Body of pancreas (tissue), 4 donors: Measurements from ENCODE around the gene DTNBP1. TPM values are rescaled to one million over a fixed set of nuclear protein-coding genes. Genes with fewer than 3 reads are reported as not detected.

Source experiments
- ATAC-seq: fragments of 150-250 bp; one replicate; pipeline ENCODE4 v1.9.1; 2016
- DNase-seq, 4 donors: peaks; one replicate each; pipeline ENCODE4 v3.0.0-alpha.2; 2019
- H3K27ac ChIP-seq, 4 donors: fragments of 200-600 bp; sonication (generic); 1 replicate in 3 of 4; 2 replicates in 1 of 4; pipeline versions ENCODE4 v1.5.1 to v1.6.1; 2016 to 2019; ENCODE audit warnings: mild to moderate bottlenecking in 1 of 4, mixed read lengths in 1 of 4, moderate library complexity in 1 of 4
- H3K27me3 ChIP-seq, 2 donors: fragments of 200-600 bp; sonication (generic); one replicate each; pipeline ENCODE4 v1.6.0; 2016; ENCODE audit warnings: mild to moderate bottlenecking in 1 of 2
- H3K36me3 ChIP-seq, 2 donors: fragments of 200-600 bp; sonication (generic); replicated peaks in 1 of 2; 2 replicates each; pipeline ENCODE4 v1.5.1; 2016; ENCODE audit warnings: low read depth in 2 of 2; ENCODE audit not compliant: insufficient read depth in 1 of 2
- H3K4me1 ChIP-seq: fragments of 200-600 bp; sonication (generic); one replicate; pipeline ENCODE4 v1.6.0; 2016
- H3K4me3 ChIP-seq, 2 donors: fragments of 200-600 bp; sonication (generic); 1 replicate in 1 of 2; 2 replicates in 1 of 2; pipeline ENCODE4 v1.5.1; 2016 to 2019
- H3K9me3 ChIP-seq, 3 donors: fragments of 200-600 bp; sonication (generic); 1 replicate in 2 of 3; 2 replicates in 1 of 3; pipeline ENCODE4 v1.5.1; 2016
- CTCF ChIP-seq, 7 experiments: fragments of 450-650 bp in 4 of 7; fragments of 200-600 bp in 3 of 7; sonication (generic) in 3 of 7; IDR thresholded peaks; one replicate each; pipeline ENCODE4 v1.5.1; 2016 to 2019; ENCODE audit warnings: antibody characterized with exemption in 7 of 7
- POLR2A ChIP-seq, 3 donors: fragments of 450-650 bp; IDR thresholded peaks; one replicate each; pipeline ENCODE4 v1.6.1; 2016; ENCODE audit warnings: antibody characterized with exemption in 3 of 3, mild to moderate bottlenecking in 2 of 3
- WGBS, 2 donors: methylation state at CpG; one replicate each; pipeline ENCODE4 v1.1.5; 2017; 5-methylcytosine and 5-hydroxymethylcytosine counted together
- intact Hi-C: fragments of 100-400 bp; cut with DNase I; formaldehyde crosslinking; loops from one replicate; pipeline ENCODE4 v1.15.1; 2023
- total RNA-seq, 2 donors: library from RNA; depleted of rRNA; stranded (reverse); fragments of >200 nt; gene quantifications; one replicate each; pipeline ENCODE4 v1.1.0, GENCODE V29; 2016

DTNBP1 gene
- total RNA-seq, 2 donors from 2014 or later: 3.3 to 5.2 TPM

- Histone ChIP-seq H3K36me3 (no peaks in the 10 kb centered on the region), H3K27me3 (no peaks in the 10 kb centered on the region), H3K27ac (no peak overlapping the region), H3K4me3 (no peak overlapping the region), H3K4me1 (no peaks in the 10 kb centered on the region), H3K9me3 (no peaks in the 10 kb centered on the region)
- ATAC-seq (no peak), DNase-seq (no peak)
- TF ChIP-seq POLR2A (IDR thresholded peaks at IDR 0.05) (no peak), CTCF (IDR thresholded peaks at IDR 0.05) (no peak)
- intact Hi-C loops: no loop called here
- WGBS, 2 donors: 47 to 94% methylated on average over 2 of the region's 2 CpGs
These were observed 55.2 kb downstream of the DTNBP1 start for GRCh38 chr6:15607603-15608002.

DNA sequence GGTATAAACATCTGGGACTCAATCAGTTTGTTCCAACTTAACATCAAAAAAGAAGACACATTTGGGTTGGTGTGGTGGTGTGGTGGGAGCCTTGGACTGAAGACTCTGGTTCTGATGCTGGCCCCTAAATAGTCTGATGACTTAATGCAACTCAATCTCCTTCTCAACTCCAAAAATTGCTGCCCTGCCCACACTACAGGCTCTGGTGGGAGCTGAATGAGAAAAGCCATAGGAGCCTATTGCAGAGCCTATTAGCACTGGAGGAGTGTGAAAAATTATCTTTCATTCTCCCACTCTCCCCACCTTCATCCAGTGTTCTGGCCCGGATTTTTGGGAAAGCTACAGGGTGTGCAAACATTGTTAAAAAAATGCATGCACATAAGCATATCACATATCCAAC lies 56.5 kb downstream of the DTNBP1 start:
- ATAC-seq (no peak), DNase-seq (no peak)
- intact Hi-C loops: no loop called here
- Histone ChIP-seq H3K27me3 (no peaks in the 10 kb centered on the region), H3K4me1 (no peaks in the 10 kb centered on the region), H3K9me3 (no peaks in the 10 kb centered on the region), H3K36me3 (no peaks in the 10 kb centered on the region), H3K4me3 (no peak overlapping the region), H3K27ac (no peak overlapping the region)
- no peak for TF ChIP-seq CTCF (IDR thresholded peaks at IDR 0.05)
- TF ChIP-seq POLR2A (IDR thresholded peaks at IDR 0.05): no peak
- 34 to 67% methylated on average over 1 of the region's 1 CpG for WGBS, 2 donors

DNA sequence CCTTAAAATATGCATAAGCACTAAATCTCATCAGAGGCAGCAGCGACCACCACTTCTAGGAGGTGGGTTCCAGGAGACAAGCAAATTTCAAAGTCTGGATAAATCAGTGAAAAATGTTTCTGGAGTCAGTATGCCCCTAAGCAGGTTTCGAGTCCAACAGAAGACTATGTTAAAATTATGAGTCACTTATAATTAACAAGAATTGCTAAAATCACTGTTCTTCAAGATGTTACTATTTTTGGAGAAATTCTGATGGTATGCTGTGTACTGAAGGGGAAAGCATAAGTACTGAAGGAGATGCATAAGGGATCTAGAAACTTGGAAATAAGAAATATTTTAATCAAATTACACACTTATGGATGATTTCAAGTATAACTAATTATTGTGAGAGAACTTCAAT lies 58.0 kb downstream of the DTNBP1 start:
- no peaks in the 10 kb centered on the region for H3K36me3 ChIP-seq
- H3K4me3 ChIP-seq: no peak overlapping the region
- H3K27ac ChIP-seq: no peak overlapping the region
- no peaks in the 10 kb centered on the region for H3K27me3 ChIP-seq
- no peaks in the 10 kb centered on the region for H3K4me1 ChIP-seq
- no peak for TF ChIP-seq CTCF (IDR thresholded peaks at IDR 0.05)
- TF ChIP-seq POLR2A (IDR thresholded peaks at IDR 0.05): no peak
- intact Hi-C loops: no loop called here
- ATAC-seq (no peak), DNase-seq (no peak)
- no peaks in the 10 kb centered on the region for H3K9me3 ChIP-seq
- WGBS, 2 donors: 92 to 98% methylated on average over 2 of the region's 2 CpGs

DNA sequence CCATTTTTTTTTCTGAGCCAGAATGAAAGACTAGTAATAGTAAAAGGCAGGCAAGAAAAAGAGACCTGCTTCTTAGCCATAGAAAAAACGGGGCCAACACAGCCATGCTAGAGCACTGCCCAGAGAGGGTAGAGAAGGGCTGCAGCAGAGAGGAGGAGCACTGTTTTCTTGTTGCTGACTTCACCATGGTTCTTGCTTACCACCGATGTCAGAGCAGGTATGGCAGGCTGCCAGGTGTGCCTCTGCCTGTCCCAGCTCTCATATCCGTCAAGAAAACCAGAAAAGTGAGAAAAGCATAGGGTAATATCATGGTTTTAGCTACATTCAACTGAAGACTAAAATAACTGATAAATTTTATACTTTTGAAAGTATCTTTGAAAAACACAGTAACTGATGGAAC lies 60.7 kb downstream of the DTNBP1 start:
- Histone ChIP-seq H3K27ac (no peak overlapping the region), H3K4me1 (no peaks in the 10 kb centered on the region), H3K4me3 (no peak overlapping the region), H3K36me3 (no peaks in the 10 kb centered on the region), H3K9me3 (no peaks in the 10 kb centered on the region), H3K27me3 (no peaks in the 10 kb centered on the region)
- no peak for ATAC-seq
- no peak for TF ChIP-seq CTCF (IDR thresholded peaks at IDR 0.05)
- TF ChIP-seq POLR2A (IDR thresholded peaks at IDR 0.05): no peak
- intact Hi-C loops: no loop called here
- DNase-seq: peak in 2 of 4 donors; percentile 23 to 36
- WGBS, 2 donors: 53 to 61% methylated on average over 3 of the region's 3 CpGs

GRCh38 chr6:15598273-15598798 lies 64.5 kb downstream of the DTNBP1 start:
- H3K4me1 ChIP-seq: no peaks in the 10 kb centered on the region
- H3K36me3 ChIP-seq: no peaks in the 10 kb centered on the region
- ATAC-seq (no peak), DNase-seq (no peak)
- H3K27ac ChIP-seq: no peak overlapping the region
- intact Hi-C loops: no loop called here
- no peaks in the 10 kb centered on the region for H3K27me3 ChIP-seq
- WGBS, 2 donors: 91 to 100% methylated on average over 1 of the region's 1 CpG
- H3K9me3 ChIP-seq: no peaks in the 10 kb centered on the region
- TF ChIP-seq CTCF (IDR thresholded peaks at IDR 0.05) (no peak), POLR2A (IDR thresholded peaks at IDR 0.05) (no peak)
- no peak overlapping the region for H3K4me3 ChIP-seq
